ENCODE measurements around the gene RFESD.

DNA sequence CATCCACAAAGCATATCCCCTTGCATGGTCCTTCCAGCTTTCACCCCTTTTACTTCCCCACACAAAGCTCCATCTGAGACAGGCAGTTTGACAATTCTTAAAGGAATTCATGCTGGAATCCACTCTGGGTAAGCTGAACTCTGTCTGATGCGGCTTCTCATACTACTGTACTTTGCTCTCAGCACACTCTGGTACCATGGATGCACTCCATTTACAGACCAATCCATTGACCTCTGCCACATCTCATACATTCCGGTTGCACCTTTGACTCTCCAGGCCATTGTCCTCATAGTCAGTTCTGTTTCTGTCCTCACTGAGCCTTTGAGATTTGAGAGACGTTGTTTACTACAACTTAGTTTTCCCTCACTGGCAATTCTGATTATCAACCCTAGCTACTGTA is 24.0 kb downstream of the RFESD start:
- TF ChIP-seq, protein P1, sequence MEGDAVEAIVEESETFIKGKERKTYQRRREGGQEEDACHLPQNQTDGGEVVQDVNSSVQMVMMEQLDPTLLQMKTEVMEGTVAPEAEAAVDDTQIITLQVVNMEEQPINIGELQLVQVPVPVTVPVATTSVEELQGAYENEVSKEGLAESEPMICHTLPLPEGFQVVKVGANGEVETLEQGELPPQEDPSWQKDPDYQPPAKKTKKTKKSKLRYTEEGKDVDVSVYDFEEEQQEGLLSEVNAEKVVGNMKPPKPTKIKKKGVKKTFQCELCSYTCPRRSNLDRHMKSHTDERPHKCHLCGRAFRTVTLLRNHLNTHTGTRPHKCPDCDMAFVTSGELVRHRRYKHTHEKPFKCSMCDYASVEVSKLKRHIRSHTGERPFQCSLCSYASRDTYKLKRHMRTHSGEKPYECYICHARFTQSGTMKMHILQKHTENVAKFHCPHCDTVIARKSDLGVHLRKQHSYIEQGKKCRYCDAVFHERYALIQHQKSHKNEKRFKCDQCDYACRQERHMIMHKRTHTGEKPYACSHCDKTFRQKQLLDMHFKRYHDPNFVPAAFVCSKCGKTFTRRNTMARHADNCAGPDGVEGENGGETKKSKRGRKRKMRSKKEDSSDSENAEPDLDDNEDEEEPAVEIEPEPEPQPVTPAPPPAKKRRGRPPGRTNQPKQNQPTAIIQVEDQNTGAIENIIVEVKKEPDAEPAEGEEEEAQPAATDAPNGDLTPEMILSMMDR (IDR thresholded peaks at IDR 0.05) = no peak
- no peak for TF ChIP-seq POLR2A (IDR thresholded peaks at IDR 0.05)

All from stomach (tissue), 4 donors.